DMS 273 (cell line): ENCODE data around the gene ZNF169.
"Not testable (repeated sequence)": the region's sequence is repeated elsewhere in the genome, so short reads cannot be mapped to it uniquely, and the experiment has no call there.

Experiments
- DNase-seq: peaks from one replicate; lab custom pipeline; 2025; ENCODE audit not compliant: unreplicated experiment; lab: John Stamatoyannopoulos, UW

ZNF169 gene

GRCh38 chr9:94341703-94342102 lies 82.6 kb downstream of the ZNF169 start:
- DNase-seq = not testable (repeated sequence)

DNA sequence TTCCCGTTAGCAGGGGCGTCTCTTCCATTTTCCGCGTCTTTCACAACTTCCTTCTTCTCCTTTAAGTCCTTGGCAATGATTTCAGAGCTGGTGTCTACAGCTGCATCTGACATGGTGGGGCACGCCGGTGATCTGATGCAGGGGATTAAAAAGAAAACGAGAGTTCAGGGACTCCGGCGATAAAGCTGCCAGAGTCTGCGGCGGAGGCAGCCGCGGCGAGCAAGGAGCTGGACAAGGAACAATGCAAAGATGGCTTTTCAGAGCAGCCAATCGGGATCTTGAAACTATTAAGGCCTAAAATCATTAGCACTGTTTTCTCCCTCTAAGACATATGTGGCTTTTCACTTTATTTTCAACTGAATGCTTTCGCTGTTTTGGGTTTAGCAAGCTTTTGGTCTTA lies 88.4 kb downstream of the ZNF169 start:
- DNase-seq = not testable (repeated sequence)

- DNase-seq = not testable (repeated sequence)
Observed at GRCh38 chr9:94348754-94349153, 89.7 kb downstream of the ZNF169 start.
